ENCODE results near the gene CABLES2.

CABLES2 gene

GRCh38 chr20:62361799-62362589 is 45.1 kb downstream of the CABLES2 start:
- no peak for DNase-seq (ENCODE audit: low spot score)

GRCh38 chr20:62360854-62361798 is 46.0 kb downstream of the CABLES2 start:
- DNase-seq (ENCODE audit: low spot score) = no peak

- DNase-seq (ENCODE audit: low spot score) = no peak
These were observed 47.5 kb downstream of the CABLES2 start for GRCh38 chr20:62359491-62360121.

- no peak for DNase-seq (ENCODE audit: low spot score)
These were observed 48.0 kb downstream of the CABLES2 start for GRCh38 chr20:62359043-62359490.

- no peak for DNase-seq (ENCODE audit: low spot score)
These were observed 48.7 kb downstream of the CABLES2 start for GRCh38 chr20:62358171-62359042.

GRCh38 chr20:62357681-62358080 is 49.4 kb downstream of the CABLES2 start:
- DNase-seq (ENCODE audit: low spot score) = no peak

GRCh38 chr20:62357187-62357667 is 49.9 kb downstream of the CABLES2 start:
- peak; percentile 89 for DNase-seq (ENCODE audit: low spot score)

- no peak for DNase-seq (ENCODE audit: low spot score)
These were observed 50.4 kb downstream of the CABLES2 start for GRCh38 chr20:62356589-62357186.

- DNase-seq (ENCODE audit: low spot score) = no peak
These were observed 51.1 kb downstream of the CABLES2 start for GRCh38 chr20:62355878-62356588.

GRCh38 chr20:62355516-62355877 is 51.6 kb downstream of the CABLES2 start:
- DNase-seq (ENCODE audit: low spot score) = no peak

- DNase-seq (ENCODE audit: low spot score) = no peak
These were observed 52.2 kb downstream of the CABLES2 start for GRCh38 chr20:62354811-62355341.

- no peak for DNase-seq (ENCODE audit: low spot score)
These were observed 52.9 kb downstream of the CABLES2 start for GRCh38 chr20:62354031-62354808.

GRCh38 chr20:62353289-62354030 is 53.6 kb downstream of the CABLES2 start:
- no peak for DNase-seq (ENCODE audit: low spot score)

GRCh38 chr20:62352402-62353288 is 54.4 kb downstream of the CABLES2 start:
- peak; percentile 86 for DNase-seq (ENCODE audit: low spot score)

- DNase-seq (ENCODE audit: low spot score) = no peak
These were observed 55.4 kb downstream of the CABLES2 start for GRCh38 chr20:62351469-62352401.

Data from AG08396 (cell line).